Stimulated activated CD8-positive, alpha-beta memory T cell treated with anti-CD3 and anti-CD28 coated beads, Interleukin-12 subunit alpha, Interleukin-12 subunit beta, amount 100 ng/mL, for 24 hours (primary cell): ENCODE measurements around the gene MAP3K14.

ENCODE experiments used
- DNase-seq: peaks from one replicate; pipeline ENCODE4 v3.0.0-alpha.2; 2020; ENCODE audit errors: extremely low read depth

The MAP3K14 gene

DNA sequence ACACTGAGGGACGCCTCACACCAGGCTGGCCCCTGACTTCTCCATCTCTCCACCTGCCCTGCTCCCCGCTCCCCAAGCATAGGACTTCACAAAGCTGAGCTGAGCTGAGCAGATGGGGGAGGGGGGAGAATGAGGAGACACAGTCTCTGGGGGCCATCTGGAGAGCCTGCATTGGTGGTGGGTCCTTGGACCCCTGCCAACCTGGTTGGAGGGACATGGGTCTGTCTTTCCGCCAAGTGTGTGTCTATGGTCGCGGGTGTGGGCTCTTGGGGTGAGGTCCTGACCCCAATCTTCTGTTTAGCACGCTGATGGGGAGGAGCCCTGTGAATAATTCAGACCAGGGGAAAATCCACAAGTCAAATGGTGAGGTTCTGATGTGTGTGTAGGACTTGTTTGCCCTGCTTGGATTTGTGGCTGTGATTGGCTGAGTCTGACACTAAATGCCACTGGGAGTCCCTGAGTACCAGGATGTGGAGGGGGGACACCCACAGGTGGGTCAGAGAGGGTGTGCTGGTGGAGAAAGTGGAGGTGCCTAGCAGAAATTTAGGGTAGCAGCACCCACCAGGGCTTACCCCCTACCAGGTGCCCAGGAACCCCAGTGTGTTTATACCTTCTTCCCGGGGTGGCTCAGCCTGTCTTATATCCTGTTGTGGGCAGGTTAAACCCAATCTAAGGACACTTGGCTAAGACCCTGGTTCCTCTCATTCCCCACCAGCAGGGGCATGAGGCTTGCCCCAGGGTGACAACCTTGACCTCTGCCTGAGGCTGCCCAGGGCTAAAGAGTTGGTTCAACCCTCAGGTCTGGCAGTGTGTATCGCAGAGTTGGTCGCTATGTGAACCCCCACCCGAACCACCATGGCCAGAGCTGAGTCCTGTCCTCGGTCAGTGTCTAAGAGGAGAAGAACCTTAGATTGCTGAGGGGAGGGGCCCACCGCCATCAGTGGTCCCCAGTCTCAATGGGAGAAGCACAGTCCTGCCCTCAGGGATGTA is 93.0 kb downstream of the MAP3K14 start:
- DNase-seq: no peak

DNA sequence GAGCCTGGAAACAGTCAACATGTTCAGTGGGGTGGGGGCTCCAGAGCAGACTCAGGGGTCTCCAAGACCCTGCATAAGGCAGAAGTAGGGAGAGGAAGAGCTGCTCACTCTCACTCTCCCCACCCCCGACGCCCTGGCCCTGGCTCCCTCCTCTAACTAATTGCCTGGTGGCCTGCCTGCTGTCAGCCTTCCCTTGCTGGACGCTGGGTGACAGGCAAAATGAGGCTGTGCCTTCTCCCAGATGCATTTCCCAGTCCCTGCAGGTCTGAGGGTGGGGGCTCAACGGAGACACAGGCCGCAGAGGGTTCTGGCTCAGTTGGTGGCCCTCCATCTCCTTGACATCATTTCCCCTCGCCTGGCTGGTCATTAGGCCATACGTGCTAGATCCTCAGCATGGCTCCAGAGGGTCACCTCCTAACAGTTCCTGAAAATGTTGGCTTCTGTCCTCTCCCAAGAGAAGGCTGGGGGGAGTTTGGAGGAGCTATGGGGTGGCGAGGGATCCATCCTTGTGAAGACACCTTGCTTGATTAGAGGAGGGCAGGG is 93.8 kb downstream of the MAP3K14 start:
- DNase-seq: no peak

DNA sequence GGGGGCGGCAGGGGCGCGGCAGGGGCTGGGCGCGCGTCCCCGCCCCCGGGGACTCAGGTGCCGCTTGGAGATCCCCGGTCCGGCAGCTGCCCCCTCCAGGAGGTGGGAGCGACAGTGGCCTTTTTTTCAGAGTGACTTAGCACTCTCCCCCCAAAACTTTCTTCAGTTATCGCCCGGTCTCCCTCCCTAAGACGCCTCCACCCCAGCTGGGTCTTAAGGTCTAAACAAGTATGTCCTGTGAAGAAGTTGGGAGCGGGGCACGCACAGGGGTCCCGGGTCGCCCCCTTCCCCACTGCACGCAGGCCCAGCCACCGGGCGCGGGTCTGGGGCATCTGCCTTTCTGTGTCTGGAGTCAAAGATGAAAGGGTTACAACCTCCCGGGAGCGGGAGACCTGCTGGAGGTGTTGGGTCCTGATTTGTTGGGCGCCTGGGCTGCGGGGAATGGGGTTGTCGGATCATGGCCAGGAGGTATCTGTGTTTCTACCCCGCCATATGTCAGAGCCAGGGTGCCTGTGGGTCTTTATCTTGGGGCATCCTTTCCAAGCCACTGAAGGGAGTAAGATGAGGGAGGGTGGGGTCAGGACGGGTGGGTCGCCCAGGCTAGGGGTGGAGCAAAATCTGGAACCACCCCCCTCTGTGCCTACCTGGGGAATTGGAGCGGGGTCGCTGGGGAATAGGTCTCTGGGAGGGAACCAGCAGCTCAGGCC is 94.4 kb downstream of the MAP3K14 start:
- DNase-seq: no peak

DNA sequence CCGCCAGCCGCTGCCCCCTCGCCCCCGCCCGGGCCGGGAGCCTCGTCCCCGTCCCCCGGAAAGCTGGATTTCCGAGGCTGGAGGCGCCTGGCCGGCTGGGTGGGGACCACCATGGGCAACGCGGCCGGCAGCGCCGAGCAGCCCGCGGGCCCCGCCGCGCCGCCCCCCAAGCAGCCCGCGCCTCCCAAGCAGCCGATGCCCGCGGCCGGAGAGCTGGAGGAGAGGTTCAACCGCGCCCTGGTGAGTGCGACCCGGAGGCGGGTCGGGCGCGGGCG is 94.9 kb downstream of the MAP3K14 start:
- no peak for DNase-seq

DNA sequence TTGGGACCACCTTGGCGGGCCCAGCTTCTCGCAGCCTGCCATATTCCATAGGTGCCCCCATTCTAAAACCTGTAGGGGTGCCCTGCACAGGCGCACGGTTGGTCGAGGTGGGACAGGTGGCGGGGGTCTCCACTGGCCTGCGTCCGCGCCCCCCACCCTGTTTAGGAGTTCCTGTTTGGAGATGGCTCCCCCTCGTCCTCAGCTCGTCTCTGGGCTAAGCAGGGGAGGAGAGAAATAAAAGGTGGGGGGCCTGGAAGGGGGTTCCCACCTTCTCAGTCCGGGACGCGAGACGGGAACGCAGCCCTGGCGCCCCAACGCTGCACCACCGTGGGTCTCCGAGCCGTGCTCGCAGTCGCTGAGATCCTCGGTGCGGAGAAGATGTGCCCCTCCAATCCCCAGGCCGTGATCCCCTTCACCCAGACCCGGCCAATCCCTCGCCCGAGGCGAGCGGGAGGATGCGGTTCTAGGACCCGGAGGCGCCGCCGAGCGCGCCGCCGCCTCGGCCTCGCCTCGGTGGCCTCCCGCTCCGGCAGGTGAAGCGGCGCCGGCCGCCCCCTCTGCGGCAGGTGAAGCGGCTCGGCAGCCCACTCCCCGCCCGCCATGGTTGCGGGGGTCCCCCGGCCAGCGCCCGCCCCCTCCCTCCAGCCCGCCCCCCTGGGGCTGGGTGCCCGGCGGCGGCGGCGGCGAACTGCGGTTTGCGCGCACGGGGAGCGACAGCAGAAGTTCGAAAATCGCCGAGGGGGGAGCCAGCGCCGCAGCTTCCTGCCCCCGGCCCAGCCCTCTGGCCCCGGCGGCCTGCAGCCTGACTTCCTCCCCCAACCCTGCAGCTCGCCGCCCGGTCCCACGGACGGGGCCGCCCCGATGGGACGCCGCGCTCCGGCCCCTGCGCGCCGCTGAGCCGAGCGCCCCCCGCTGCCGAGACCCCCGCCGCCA is 95.5 kb downstream of the MAP3K14 start, which contains the start of gene FMNL1:
Gene FMNL1 (plus strand): TSS at position 805 of the 933 bp plus-strand sequence. CDS start 240 bp downstream, outside the sequence.
- no peak for DNase-seq

DNA sequence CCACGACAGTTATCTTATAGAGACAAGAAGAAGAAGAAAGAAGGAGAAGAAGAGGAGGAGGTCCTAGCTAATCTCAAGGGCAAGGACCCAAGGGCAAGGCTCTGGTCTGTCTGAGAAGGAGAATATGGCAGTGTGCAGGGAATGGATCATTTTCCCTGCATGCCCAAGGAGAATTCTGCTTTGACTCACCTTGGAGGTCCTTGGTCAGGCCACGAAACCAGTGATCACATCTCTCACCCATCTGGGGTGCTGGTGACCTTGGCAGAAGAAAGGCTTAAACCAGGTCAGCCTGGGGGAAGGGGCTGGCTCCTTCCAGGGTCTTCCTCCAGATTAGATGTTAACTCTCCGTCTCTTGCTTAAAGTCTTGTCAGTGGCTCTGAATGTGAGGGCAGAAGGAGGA is 96.7 kb downstream of the MAP3K14 start:
- DNase-seq: no peak

DNA sequence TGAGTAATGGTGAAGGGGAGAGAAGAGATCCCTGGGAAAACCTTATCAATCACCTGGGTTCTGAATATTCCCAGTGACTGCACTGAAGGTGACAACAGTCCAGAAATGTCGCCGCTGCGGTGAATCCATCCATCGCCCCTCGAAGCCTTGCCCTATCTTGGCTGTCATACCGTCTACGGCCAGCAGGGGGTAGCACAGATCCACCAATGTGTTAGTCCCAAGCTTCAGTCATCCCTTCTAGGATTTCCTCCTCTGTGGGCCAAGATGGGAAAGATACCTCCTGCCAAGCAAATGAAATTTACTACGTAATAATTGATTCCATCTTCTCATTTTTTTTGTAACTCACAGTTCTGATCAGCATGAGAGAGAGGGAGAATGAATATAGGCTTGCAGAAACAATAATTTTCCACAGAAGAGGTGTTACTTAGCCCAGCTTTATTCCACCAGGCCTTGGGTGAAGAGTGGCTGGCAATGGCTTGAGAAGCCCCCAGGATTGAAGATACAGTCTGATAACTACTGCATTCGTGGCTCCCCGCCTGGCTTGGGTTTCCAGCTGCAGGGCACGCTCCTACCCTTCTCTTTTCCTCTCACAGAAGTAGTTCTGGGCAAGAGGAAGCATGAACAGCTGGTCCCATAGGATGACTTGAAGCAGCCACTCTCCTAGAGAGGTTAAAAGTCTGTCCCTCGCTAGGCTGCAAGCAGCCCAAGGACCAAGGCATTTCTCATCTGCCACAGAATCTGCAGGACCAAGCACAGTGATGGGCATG is 97.7 kb downstream of the MAP3K14 start:
- DNase-seq: no peak
